Kidney epithelial cell (primary cell): ENCODE data around the gene VCL. TPM values are rescaled to one million over a fixed set of nuclear protein-coding genes. Genes with fewer than 3 reads are reported as not detected.

Source experiments
- DNase-seq: peaks from one replicate; pipeline ENCODE4 v3.0.0-alpha.2; 2010; ENCODE audit warnings: low read depth
- H3K27me3 ChIP-seq: 2 replicates; pipeline ENCODE4 v1.6.0; 2011; ENCODE audit warnings: low read length; ENCODE audit not compliant: control insufficient read depth, insufficient read depth
- H3K36me3 ChIP-seq: 2 replicates; pipeline ENCODE4 v1.5.1; 2011; ENCODE audit warnings: low read length; ENCODE audit not compliant: control insufficient read depth, insufficient read depth
- H3K4me3 ChIP-seq: 2 replicates; pipeline ENCODE4 v1.5.1; 2011; ENCODE audit warnings: low read depth, mild to moderate bottlenecking, control low read depth, low read length
- total RNA-seq: library from RNA; depleted of rRNA; stranded (reverse); fragments of >200 nt; gene quantifications from 2 replicates; pipeline ENCODE4 v1.2.3, GENCODE V29; 2015
- TF ChIP-seq, protein P1 (sequence below): IDR thresholded peaks from 2 replicates; pipeline ENCODE4 v1.5.1; 2011; ENCODE audit warnings: mild to moderate bottlenecking, moderate library complexity, low read length, control low read depth, inconsistent platforms; ENCODE audit not compliant: insufficient read depth, poor library complexity, severe bottlenecking

The VCL gene
- total RNA-seq, 1 donor from 2014 or later, result 148 TPM

DNA sequence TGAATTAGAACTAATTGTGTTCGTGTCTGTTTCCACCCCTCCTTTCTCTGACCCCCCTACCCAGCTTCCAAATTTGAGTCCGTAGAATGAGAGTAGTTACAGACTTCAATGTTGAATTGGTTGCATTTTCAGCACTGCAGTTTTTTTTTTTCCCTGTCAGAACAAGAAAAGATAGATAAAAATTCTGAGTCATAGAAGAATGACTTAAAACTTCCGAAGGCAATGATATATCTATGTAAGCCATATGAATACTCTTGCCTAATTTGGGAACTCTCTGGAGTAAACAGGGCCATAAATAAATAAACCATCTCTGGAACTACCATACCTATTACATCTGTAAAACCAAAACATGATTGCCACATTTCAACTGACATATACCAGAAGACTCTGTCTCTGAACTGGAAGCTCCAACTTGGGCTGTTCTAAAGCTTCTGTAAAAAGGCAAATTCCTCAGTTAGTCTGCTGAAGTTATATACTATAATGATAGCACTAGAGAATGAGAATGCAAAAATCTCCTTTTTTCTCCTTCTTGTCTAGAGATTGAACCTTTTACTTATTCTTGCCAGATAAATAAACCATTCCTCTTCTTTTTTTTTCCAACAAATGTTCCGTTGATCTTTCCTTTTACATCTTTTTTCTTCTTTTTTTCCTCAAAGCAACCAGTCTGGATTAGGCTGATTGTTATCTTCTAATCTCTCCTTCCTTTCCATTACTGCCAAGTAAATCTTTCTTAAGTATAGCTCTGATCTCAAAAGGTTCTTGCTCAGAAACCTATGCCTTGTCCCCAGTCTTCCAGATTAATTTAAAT, 23.5 kb downstream of the VCL start:
- H3K36me3 ChIP-seq, result no peaks in the 10 kb centered on the region
- H3K27me3 ChIP-seq, result no peaks in the 10 kb centered on the region
- no peak for DNase-seq
- no peak overlapping the region for H3K4me3 ChIP-seq
- TF ChIP-seq, protein P1, sequence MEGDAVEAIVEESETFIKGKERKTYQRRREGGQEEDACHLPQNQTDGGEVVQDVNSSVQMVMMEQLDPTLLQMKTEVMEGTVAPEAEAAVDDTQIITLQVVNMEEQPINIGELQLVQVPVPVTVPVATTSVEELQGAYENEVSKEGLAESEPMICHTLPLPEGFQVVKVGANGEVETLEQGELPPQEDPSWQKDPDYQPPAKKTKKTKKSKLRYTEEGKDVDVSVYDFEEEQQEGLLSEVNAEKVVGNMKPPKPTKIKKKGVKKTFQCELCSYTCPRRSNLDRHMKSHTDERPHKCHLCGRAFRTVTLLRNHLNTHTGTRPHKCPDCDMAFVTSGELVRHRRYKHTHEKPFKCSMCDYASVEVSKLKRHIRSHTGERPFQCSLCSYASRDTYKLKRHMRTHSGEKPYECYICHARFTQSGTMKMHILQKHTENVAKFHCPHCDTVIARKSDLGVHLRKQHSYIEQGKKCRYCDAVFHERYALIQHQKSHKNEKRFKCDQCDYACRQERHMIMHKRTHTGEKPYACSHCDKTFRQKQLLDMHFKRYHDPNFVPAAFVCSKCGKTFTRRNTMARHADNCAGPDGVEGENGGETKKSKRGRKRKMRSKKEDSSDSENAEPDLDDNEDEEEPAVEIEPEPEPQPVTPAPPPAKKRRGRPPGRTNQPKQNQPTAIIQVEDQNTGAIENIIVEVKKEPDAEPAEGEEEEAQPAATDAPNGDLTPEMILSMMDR, result no peak

DNA sequence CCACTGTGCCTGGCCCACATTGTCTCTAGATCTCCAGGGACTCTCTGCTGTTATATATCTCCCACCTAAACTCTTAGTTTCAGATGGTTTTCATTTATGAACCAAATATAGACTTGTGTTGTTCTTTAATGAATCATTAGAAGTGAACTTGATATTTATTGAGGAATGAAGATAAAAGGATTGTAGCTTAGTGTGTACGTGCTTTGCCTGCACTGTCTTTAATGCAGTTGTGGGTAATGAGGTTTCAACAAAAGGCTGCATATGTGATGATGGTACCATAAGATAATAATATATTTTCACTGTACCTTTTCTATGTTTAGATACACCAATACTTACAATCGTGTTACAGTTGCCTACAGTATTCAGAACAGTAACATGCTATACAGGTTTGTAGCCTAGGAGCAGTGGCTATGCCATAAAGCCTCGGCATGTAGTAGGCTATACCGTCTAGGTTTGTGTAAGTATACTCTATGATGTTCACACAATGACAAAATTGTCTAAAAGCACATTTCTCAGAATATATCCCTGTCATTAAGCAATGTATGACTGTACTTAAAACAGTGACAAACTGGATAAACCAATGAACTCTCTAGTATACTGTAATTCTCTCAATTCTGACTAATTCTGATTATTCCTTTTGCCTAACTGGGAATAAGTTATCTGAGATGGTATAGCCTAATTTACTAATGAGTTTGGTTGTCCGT, 25.2 kb downstream of the VCL start:
- TF ChIP-seq, protein P1, result no peak
- no peak for DNase-seq
- Histone ChIP-seq H3K36me3 (no peaks in the 10 kb centered on the region), H3K27me3 (no peaks in the 10 kb centered on the region), H3K4me3 (no peak overlapping the region)

DNA sequence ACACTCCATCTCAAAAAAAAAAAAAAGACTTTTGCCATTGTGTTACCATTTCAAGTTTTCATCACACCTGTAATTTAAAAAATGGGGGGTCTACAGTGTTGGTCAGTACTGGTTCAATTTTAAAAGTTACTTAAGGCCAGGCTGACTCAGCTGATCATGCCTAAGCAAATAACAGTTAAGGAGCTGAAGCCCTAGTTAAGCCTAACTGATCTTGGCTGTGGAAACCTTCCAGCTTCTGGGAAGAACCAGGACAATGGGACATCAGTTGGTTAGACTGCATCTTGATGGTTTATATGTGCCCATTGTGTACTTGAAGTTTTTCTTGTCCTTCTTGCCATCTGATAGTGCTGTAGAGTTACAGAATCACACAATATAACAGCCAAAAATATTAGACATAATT, 26.7 kb downstream of the VCL start:
- no peak for DNase-seq
- TF ChIP-seq, protein P1, result no peak
- Histone ChIP-seq H3K4me3 (no peak overlapping the region), H3K36me3 (no peaks in the 10 kb centered on the region), H3K27me3 (no peaks in the 10 kb centered on the region)

DNA sequence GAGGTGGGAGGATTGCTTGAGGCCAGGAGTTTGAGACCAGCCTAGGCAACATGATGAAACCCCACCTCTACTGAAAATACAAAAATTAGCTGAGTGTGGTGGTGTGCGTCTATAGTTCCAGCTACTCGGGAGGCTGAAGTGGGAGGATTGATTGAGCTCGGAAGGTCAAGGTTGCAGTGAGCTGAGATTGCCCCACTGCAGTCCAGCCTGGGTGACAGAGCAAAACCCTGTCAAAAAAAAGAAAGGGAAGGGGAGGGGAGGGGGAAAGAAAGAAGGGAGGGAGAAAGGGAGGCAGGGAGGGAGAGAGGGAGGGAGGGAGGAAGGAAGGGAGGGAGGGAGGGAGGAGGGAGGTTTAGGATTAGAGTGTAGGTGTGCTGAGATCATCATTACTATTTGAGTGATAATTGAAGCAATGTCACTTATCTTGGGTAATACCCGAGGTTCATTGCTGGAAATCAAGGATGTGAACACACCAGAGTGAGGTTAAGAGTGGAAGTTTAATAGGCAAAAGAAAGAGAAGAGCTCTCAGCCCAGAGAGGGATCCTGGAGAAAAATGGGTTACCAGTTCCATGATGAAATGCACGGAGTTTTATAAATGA, 27.6 kb downstream of the VCL start:
- Histone ChIP-seq H3K27me3 (no peaks in the 10 kb centered on the region), H3K36me3 (no peaks in the 10 kb centered on the region), H3K4me3 (no peak overlapping the region)
- DNase-seq, result no peak
- TF ChIP-seq, protein P1, result no peak

DNA sequence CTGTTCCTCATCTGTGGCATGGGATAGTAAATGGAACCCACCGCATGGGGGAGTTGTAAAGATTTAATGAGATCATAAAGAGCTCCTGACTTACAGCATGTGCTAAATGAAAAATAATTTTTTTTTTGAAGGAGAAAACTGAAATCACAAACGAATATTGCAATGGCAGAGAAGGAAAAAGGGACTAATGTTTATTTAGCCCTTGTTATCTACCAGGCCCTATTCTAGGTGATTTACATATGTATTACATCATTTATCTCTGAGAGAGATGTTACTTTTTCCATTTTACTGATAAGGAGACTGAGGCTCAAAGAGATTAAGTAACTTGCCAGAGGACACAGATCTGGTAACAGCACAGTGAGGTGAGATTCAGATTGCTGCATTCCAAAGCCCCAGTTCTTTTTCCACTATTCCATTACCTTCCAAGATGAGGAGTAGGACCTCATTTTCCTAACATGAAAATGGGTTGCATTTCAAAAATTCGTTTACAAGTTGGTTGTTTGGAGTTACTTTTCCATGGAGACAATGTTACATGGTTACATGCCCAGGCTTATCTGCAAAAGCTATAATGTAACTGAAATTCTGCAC, 28.6 kb downstream of the VCL start:
- H3K4me3 ChIP-seq, result no peak overlapping the region
- H3K36me3 ChIP-seq, result no peaks in the 10 kb centered on the region
- DNase-seq, result no peak
- TF ChIP-seq, protein P1, result no peak
- H3K27me3 ChIP-seq, result no peaks in the 10 kb centered on the region
